Gastroesophageal sphincter (tissue), 3 donors: ENCODE measurements around the gene WDR5.

Experiments used
- EP300 ChIP-seq: sonication (generic); formaldehyde crosslinking; IDR thresholded peaks from one replicate; pipeline ENCODE4 v1.6.1; 2017; ENCODE audit warnings: antibody characterized with exemption, mild to moderate bottlenecking
- POLR2A ChIP-seq, 2 donors: fragments of 450-650 bp; IDR thresholded peaks; one replicate each; pipeline ENCODE4 v1.6.1; 2017; ENCODE audit warnings: antibody characterized with exemption in 2 of 2, mild to moderate bottlenecking in 2 of 2, moderate library complexity in 1 of 2
- TF ChIP-seq, protein P1 (sequence below), 4 experiments: fragments of 200-600 bp in 2 of 4; fragments of 450-650 bp in 2 of 4; sonication (generic) in 1 of 4; IDR thresholded peaks; one replicate each; pipeline ENCODE4 v1.5.1; 2017 to 2019; ENCODE audit warnings: antibody characterized with exemption in 4 of 4, mild to moderate bottlenecking in 2 of 4, moderate library complexity in 2 of 4

DNA sequence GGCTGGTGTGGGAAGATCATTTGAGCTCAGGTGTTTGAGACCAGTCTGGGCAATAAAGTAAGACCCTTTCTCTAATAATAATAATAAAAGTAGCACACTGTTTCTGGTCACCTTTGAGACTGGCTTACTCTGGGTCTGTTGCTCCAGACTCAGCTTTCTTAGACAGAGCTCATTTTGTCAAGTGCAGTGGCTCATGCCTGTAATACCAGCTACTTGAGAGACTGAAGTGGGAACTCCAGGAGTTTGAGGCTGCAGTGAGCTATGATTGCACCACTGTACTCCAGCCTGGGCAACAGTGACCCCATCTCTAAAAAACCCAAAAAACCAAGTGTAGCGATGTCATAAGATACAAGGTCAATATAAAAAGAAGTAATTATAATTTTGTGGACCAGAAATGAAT lies 64.8 kb downstream of the WDR5 start:
- TF ChIP-seq, protein P1, sequence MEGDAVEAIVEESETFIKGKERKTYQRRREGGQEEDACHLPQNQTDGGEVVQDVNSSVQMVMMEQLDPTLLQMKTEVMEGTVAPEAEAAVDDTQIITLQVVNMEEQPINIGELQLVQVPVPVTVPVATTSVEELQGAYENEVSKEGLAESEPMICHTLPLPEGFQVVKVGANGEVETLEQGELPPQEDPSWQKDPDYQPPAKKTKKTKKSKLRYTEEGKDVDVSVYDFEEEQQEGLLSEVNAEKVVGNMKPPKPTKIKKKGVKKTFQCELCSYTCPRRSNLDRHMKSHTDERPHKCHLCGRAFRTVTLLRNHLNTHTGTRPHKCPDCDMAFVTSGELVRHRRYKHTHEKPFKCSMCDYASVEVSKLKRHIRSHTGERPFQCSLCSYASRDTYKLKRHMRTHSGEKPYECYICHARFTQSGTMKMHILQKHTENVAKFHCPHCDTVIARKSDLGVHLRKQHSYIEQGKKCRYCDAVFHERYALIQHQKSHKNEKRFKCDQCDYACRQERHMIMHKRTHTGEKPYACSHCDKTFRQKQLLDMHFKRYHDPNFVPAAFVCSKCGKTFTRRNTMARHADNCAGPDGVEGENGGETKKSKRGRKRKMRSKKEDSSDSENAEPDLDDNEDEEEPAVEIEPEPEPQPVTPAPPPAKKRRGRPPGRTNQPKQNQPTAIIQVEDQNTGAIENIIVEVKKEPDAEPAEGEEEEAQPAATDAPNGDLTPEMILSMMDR (IDR thresholded peaks at IDR 0.05) = no peak
- TF ChIP-seq POLR2A (IDR thresholded peaks at IDR 0.05) (no peak), EP300 (no peak)
